Right atrium auricular region (tissue), 2 donors: ENCODE measurements around the gene ARHGAP21. TPM values are rescaled to one million over a fixed set of nuclear protein-coding genes. Genes with fewer than 3 reads are reported as not detected.

Experiments used
- DNase-seq: peaks from one replicate; pipeline ENCODE4 v3.0.0-alpha.2; 2019; ENCODE audit warnings: low spot score
- H3K27ac ChIP-seq, 2 donors: fragments of 200-600 bp; sonication (generic); 1 replicate in 1 of 2; 2 replicates in 1 of 2; pipeline ENCODE4 v1.5.1; 2016 to 2019
- H3K27me3 ChIP-seq, 2 donors: fragments of 200-600 bp; sonication (generic); one replicate each; pipeline versions ENCODE4 v1.5.1 to v1.6.0; 2017 to 2019
- H3K36me3 ChIP-seq: fragments of 200-600 bp; sonication (generic); one replicate; pipeline ENCODE4 v1.5.1; 2016
- H3K4me1 ChIP-seq, 2 donors: fragments of 200-600 bp; sonication (generic); one replicate each; pipeline versions ENCODE4 v1.5.1 to v1.6.0; 2017 to 2019
- H3K4me3 ChIP-seq, 2 donors: fragments of 200-600 bp; sonication (generic); 1 replicate in 1 of 2; 2 replicates in 1 of 2; pipeline ENCODE4 v1.5.1; 2017 to 2019; ENCODE audit warnings: mild to moderate bottlenecking in 1 of 2, moderate library complexity in 1 of 2
- H3K9me3 ChIP-seq, 2 donors: fragments of 200-600 bp; sonication (generic); one replicate each; pipeline ENCODE4 v1.5.1; 2019
- total RNA-seq, 2 donors: library from RNA; depleted of rRNA; stranded (reverse); fragments of >200 nt; gene quantifications; one replicate each; pipeline ENCODE4 v1.1.0, GENCODE V29; 2016
- TF ChIP-seq, protein P1 (sequence below), 2 donors: fragments of 200-600 bp; sonication (generic); IDR thresholded peaks; one replicate each; pipeline ENCODE4 v1.5.1; 2019; ENCODE audit warnings: antibody characterized with exemption in 2 of 2

ARHGAP21 gene
- total RNA-seq, 2 donors from 2014 or later, result 45.0 to 46.3 TPM

DNA sequence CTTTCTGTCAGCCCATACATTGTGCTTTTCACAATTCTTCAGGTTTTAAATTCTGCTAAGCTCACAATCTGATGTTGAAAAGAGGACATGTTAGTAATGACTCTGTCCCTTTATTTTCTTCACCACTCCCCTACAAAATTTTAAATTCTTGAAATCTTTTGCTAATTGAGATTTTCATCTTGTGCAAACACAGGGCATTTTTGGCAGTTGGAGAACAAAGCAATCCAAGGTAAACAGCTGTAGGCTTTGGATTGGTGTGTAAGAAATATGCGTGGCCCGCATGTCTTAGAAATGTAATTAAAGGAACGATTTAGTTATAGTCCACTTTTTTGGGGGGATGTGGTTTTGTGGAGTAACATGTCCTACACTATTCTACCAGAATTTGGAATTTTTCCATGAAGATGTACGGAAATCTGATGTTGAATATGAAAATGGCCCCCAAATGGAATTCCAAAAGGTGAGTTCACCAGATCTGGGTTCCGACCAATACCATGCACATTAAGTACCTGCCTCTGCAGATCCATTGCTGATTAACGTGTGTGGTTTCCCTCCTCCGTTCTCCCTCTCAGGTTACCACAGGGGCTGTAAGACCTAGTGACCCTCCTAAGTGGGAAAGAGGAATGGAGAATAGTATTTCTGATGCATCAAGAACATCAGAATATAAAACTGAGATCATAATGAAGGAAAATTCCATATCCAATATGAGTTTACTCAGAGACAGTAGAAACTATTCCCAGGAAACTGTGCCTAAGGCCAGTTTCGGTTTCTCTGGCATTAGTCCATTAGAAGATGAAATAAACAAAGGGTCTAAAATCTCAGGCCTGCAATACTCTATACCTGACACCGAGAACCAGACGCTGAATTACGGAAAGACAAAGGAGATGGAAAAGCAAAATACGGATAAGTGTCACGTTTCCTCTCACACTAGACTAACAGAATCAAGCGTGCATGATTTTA, 181.1 kb downstream of the ARHGAP21 start:
- Histone ChIP-seq H3K27me3 (no peaks in the 10 kb centered on the region), H3K9me3 (no peaks in the 10 kb centered on the region), H3K4me1 (no peaks in the 10 kb centered on the region), H3K27ac (no peak overlapping the region), H3K4me3 (no peak overlapping the region), H3K36me3 (peaks cover 42% of the 10 kb centered on the region)
- no peak for DNase-seq
- TF ChIP-seq, protein P1, sequence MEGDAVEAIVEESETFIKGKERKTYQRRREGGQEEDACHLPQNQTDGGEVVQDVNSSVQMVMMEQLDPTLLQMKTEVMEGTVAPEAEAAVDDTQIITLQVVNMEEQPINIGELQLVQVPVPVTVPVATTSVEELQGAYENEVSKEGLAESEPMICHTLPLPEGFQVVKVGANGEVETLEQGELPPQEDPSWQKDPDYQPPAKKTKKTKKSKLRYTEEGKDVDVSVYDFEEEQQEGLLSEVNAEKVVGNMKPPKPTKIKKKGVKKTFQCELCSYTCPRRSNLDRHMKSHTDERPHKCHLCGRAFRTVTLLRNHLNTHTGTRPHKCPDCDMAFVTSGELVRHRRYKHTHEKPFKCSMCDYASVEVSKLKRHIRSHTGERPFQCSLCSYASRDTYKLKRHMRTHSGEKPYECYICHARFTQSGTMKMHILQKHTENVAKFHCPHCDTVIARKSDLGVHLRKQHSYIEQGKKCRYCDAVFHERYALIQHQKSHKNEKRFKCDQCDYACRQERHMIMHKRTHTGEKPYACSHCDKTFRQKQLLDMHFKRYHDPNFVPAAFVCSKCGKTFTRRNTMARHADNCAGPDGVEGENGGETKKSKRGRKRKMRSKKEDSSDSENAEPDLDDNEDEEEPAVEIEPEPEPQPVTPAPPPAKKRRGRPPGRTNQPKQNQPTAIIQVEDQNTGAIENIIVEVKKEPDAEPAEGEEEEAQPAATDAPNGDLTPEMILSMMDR (IDR thresholded peaks at IDR 0.05), result no peak

DNA sequence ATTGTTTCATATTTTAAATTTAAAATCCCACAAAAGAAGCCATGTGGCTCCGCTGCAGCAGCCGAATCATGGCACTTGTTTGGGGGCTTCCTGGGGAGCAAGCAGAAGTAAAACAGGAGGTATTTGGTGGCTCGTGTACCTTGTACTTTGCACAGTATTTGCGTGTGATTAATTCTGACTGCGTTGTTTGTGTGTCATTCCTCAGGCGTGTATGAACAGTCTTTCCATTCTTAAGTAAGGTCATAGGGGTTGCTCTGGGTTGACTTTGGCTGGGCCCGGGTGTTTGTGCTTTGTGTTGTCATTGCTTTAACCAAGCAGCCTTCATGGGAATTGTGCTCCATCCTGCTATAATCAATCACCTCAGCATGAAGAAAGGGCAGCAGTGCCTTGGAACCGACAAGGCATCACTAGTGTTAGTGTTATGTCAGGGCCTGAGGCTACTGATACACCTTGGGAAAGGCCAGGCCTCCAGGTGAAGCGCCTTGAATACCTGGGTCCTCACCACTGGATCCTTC, 182.4 kb downstream of the ARHGAP21 start:
- H3K36me3 ChIP-seq, result peaks cover 42% of the 10 kb centered on the region
- no peak overlapping the region for H3K27ac ChIP-seq
- no peak for DNase-seq
- H3K27me3 ChIP-seq, result no peaks in the 10 kb centered on the region
- no peak overlapping the region for H3K4me3 ChIP-seq
- TF ChIP-seq, protein P1 (IDR thresholded peaks at IDR 0.05), result no peak
- H3K4me1 ChIP-seq, result no peaks in the 10 kb centered on the region
- no peaks in the 10 kb centered on the region for H3K9me3 ChIP-seq

DNA sequence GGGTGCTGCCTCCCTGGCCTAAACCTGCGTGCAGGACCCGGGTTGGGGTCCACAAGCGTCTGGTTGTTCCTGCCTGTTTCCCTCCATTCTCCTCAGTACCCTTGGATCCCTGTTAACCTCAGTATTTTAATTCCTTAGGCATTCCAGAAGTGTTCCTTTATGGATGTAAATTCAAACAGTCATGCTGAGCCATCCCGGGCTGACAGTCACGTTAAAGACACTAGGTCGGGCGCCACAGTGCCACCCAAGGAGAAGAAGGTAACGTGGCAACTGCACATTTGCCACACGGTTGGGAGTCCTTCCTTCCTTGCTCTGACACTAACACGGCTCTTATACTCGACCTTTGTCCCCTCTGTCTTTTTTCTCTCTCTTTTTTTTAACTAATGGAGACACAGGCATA, 187.1 kb downstream of the ARHGAP21 start:
- peaks cover 43% of the 10 kb centered on the region for H3K36me3 ChIP-seq
- no peaks in the 10 kb centered on the region for H3K9me3 ChIP-seq
- no peaks in the 10 kb centered on the region for H3K4me1 ChIP-seq
- no peaks in the 10 kb centered on the region for H3K27me3 ChIP-seq
- no peak overlapping the region for H3K4me3 ChIP-seq
- DNase-seq, result no peak
- TF ChIP-seq, protein P1 (IDR thresholded peaks at IDR 0.05), result no peak
- no peak overlapping the region for H3K27ac ChIP-seq

DNA sequence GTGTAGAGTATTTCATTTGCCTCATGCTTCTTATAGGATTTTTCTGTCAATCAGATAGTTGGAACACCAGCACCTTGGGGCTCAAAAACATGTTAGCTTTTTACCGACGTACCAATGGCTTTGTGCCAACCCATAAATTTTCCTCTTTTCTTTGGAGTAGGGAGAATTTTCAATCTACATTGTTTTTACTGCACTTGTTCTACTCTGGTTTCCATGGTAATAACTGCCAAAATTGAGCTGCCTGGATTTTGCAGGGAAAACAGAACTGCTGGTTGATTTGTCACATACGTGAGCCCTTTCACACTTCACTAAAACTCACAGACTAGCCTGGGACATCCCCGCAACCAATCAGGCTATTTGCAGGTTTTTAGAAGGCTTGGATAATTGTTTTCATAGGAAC, 189.7 kb downstream of the ARHGAP21 start:
- no peak for DNase-seq
- no peak overlapping the region for H3K4me3 ChIP-seq
- no peak overlapping the region for H3K27ac ChIP-seq
- peaks cover 37% of the 10 kb centered on the region for H3K36me3 ChIP-seq
- no peaks in the 10 kb centered on the region for H3K27me3 ChIP-seq
- peaks cover 0 to 3% of the 10 kb centered on the region in 2 donors for H3K4me1 ChIP-seq
- TF ChIP-seq, protein P1 (IDR thresholded peaks at IDR 0.05), result no peak
- H3K9me3 ChIP-seq, result no peaks in the 10 kb centered on the region

Other genes with a start within 250 kb of the ARHGAP21 start
- 1 to 10 TPM; 4.0 to 5.6 TPM for gene PRTFDC1, start 228.7 kb upstream of the ARHGAP21 start, total RNA-seq